Neutrophil (primary cell): ENCODE measurements around the gene NOCT.
A peak's percentile ranks its signal among the peaks of the same experiment; 100 is the strongest.

Experiments used
- H3K27ac ChIP-seq: fragments of 200-600 bp; sonication (generic); 2 replicates; pipeline ENCODE4 v1.5.1; 2016; ENCODE audit warnings: mild to moderate bottlenecking, moderate library complexity
- H3K27me3 ChIP-seq: fragments of 200-600 bp; sonication (generic); 2 replicates; pipeline ENCODE4 v1.6.0; 2016; ENCODE audit warnings: mild to moderate bottlenecking
- H3K36me3 ChIP-seq: fragments of 200-600 bp; sonication (generic); 2 replicates; pipeline ENCODE4 v1.5.1; 2017
- H3K4me1 ChIP-seq, 2 experiments: fragments of 200-600 bp in 1 of 2; sonication (generic) in 1 of 2; 1 replicate in 1 of 2; 2 replicates in 1 of 2; pipeline versions ENCODE4 v1.5.1 to v1.6.1; 2013 to 2016; ENCODE audit warnings: low read depth in 1 of 2, low read length in 1 of 2, mild to moderate bottlenecking in 1 of 2, moderate library complexity in 1 of 2; ENCODE audit not compliant: control insufficient read depth in 1 of 2, insufficient read depth in 1 of 2
- H3K4me3 ChIP-seq, 2 experiments: fragments of 200-600 bp in 1 of 2; sonication (generic) in 1 of 2; 1 replicate in 1 of 2; 2 replicates in 1 of 2; pipeline ENCODE4 v1.5.1; 2013 to 2016; ENCODE audit warnings: low read depth in 1 of 2, low read length in 1 of 2, mild to moderate bottlenecking in 1 of 2, moderate library complexity in 1 of 2
- H3K9me3 ChIP-seq: fragments of 200-600 bp; sonication (generic); 2 replicates; pipeline ENCODE4 v1.5.1; 2016
- TF ChIP-seq, protein P1 (sequence below): fragments of 200-600 bp; sonication (generic); IDR thresholded peaks from 2 replicates; pipeline ENCODE4 v1.5.1; 2016; ENCODE audit warnings: antibody characterized with exemption

NOCT gene

DNA sequence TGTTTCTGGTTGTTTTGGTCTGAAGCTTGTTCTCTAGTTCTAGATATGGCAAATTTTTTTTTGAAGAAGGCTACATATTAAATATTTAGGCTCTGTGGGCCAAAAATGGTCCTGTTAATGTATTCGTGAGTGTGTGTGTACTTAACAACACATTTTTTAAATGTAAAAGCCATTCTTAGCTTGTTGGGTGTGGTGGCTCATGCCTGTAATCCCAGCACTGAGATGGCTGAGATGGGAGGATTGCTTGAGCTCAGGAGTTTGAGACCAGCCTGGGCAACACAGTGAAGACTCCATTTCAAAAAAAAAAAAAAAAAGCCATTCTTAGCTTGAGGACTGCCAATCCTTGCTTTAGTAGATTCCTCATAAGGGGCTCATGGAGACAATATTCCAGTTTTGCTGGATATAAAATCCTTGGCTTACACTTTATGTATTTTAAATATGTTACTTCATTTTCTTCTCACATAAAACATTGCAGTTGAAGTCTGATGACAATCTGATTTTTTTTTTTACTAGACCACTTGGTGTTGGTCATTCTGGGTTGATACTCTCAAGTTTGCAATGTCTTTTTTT, 23.4 kb downstream of the NOCT start:
- no peaks in the 10 kb centered on the region for H3K27me3 ChIP-seq
- H3K9me3 ChIP-seq: no peaks in the 10 kb centered on the region
- peaks cover 17% of the 10 kb centered on the region for H3K36me3 ChIP-seq
- TF ChIP-seq, protein P1, sequence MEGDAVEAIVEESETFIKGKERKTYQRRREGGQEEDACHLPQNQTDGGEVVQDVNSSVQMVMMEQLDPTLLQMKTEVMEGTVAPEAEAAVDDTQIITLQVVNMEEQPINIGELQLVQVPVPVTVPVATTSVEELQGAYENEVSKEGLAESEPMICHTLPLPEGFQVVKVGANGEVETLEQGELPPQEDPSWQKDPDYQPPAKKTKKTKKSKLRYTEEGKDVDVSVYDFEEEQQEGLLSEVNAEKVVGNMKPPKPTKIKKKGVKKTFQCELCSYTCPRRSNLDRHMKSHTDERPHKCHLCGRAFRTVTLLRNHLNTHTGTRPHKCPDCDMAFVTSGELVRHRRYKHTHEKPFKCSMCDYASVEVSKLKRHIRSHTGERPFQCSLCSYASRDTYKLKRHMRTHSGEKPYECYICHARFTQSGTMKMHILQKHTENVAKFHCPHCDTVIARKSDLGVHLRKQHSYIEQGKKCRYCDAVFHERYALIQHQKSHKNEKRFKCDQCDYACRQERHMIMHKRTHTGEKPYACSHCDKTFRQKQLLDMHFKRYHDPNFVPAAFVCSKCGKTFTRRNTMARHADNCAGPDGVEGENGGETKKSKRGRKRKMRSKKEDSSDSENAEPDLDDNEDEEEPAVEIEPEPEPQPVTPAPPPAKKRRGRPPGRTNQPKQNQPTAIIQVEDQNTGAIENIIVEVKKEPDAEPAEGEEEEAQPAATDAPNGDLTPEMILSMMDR: no peak
- peak overlapping the region; percentile 26 for H3K27ac ChIP-seq
- H3K4me1 ChIP-seq: peaks cover 9 to 10% of the 10 kb centered on the region in 2 experiments
- no peak overlapping the region for H3K4me3 ChIP-seq

DNA sequence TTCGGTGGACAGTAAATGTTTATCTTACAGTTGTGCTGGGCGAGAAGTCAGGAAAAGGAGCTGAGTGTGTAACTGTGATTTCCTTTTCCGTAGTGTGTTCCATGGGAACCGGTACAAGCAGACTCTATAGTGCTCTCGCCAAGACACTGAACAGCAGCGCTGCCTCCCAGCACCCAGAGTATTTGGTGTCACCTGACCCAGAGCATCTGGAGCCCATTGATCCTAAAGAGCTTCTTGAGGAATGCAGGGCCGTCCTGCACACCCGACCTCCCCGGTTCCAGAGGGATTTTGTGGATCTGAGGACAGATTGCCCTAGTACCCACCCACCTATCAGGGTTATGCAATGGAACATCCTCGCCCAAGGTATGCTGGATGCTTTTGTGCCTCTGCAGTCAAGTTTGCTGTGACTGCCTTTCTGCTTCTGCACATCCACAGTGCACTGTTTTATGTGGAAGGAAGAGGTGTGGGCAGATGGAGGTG, 27.4 kb downstream of the NOCT start:
- no peaks in the 10 kb centered on the region for H3K27me3 ChIP-seq
- H3K4me3 ChIP-seq: no peak overlapping the region
- peak overlapping the region; percentile 5 for H3K27ac ChIP-seq
- TF ChIP-seq, protein P1: no peak
- peaks cover 28% of the 10 kb centered on the region for H3K36me3 ChIP-seq
- no peaks in the 10 kb centered on the region for H3K4me1 ChIP-seq
- H3K9me3 ChIP-seq: no peaks in the 10 kb centered on the region

DNA sequence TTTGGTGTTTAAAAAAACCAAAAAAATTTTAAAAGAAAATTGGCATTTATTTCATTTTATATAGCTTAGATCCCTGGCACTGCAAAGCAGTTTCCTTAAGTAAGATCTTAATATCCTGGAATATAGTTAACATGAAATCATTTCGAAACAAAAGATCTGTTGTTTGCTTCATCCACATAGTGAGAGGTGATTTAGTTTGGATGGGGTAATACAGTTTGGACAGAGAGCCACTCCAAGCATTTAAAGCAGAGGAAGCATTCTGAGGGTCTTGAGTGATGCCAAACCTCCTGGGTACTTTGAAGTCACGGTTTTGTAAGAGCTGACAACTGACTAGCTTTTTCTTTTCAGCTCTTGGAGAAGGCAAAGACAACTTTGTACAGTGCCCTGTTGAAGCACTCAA, 28.7 kb downstream of the NOCT start:
- TF ChIP-seq, protein P1: no peak
- Histone ChIP-seq H3K27me3 (no peaks in the 10 kb centered on the region), H3K4me3 (no peak overlapping the region), H3K36me3 (peaks cover 33% of the 10 kb centered on the region), H3K4me1 (no peaks in the 10 kb centered on the region), H3K9me3 (no peaks in the 10 kb centered on the region), H3K27ac (peak overlapping the region; percentile 49)

DNA sequence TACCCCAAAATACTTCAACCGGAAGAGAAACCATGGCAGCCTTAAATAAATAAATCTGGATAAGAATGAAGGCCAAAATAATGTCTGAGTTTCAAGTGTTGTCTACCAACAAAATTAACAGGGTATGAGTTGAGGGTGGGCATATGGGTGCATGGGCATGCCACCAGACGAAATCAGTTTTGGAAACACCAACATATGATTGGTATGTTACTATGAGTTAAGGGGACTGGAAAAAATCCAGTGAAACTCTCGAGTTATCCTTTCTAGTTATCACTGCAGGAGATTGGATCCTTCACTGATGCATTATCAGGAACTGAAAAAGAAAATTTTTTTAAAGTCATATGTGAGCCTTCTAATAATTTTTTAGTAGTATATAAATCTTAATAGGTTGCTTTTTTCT, 32.4 kb downstream of the NOCT start:
- Histone ChIP-seq H3K27me3 (no peaks in the 10 kb centered on the region), H3K4me1 (peaks cover 10 to 11% of the 10 kb centered on the region in 2 experiments), H3K27ac (peak overlapping the region; percentile 20), H3K9me3 (no peaks in the 10 kb centered on the region), H3K4me3 (no peak overlapping the region), H3K36me3 (peaks cover 45% of the 10 kb centered on the region)
- TF ChIP-seq, protein P1: no peak

DNA sequence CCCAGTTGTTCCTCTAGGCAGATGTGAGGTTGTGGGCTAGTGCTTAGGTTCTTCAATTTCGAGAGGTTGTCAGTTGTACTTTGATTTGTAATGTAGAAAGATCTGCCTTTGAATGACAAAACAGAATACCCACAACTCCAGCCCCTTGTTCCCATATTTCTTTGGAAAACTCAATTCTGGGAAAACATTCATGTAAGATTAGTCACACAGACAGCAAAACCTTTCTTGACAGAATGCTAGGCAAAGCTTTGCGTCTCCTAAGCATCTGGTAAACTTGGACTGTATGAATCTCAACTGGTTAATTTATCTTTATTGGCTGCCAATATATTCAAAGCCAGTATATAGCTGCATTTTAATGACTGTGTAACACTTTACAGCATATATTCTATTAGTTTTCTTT, 34.9 kb downstream of the NOCT start:
- H3K36me3 ChIP-seq: peaks cover 55% of the 10 kb centered on the region
- H3K9me3 ChIP-seq: no peaks in the 10 kb centered on the region
- TF ChIP-seq, protein P1: no peak
- peaks cover 10 to 11% of the 10 kb centered on the region in 2 experiments for H3K4me1 ChIP-seq
- H3K4me3 ChIP-seq: no peak overlapping the region
- H3K27me3 ChIP-seq: no peaks in the 10 kb centered on the region
- peak overlapping the region; percentile 65 for H3K27ac ChIP-seq
